Osteoblast (primary cell): ENCODE data around the gene SPATA13. TPM values are rescaled to one million over a fixed set of nuclear protein-coding genes. Genes with fewer than 3 reads are reported as not detected.

ENCODE experiments used
- DNase-seq: peaks from one replicate; pipeline ENCODE4 v3.0.0; 2011; ENCODE audit warnings: low spot score, mixed read lengths; ENCODE audit not compliant: insufficient read length; ENCODE audit errors: missing footprints
- H2AFZ ChIP-seq: 2 replicates; pipeline ENCODE4 v1.6.0; 2011; ENCODE audit warnings: mild to moderate bottlenecking, low read length
- H3K27ac ChIP-seq: 2 replicates; pipeline ENCODE4 v1.5.1; 2011; ENCODE audit warnings: mild to moderate bottlenecking, low read depth, low read length, moderate library complexity
- H3K27me3 ChIP-seq: 2 replicates; pipeline ENCODE4 v1.6.0; 2012; ENCODE audit warnings: mild to moderate bottlenecking, control low read depth, inconsistent platforms, low read length, moderate library complexity; ENCODE audit not compliant: insufficient read depth
- H3K36me3 ChIP-seq: 2 replicates; pipeline ENCODE4 v1.5.1; 2011; ENCODE audit warnings: mild to moderate bottlenecking, low read length, control low read depth, moderate library complexity; ENCODE audit not compliant: insufficient read depth
- H3K4me1 ChIP-seq: 2 replicates; pipeline ENCODE4 v1.5.1; 2011; ENCODE audit warnings: mild to moderate bottlenecking, low read length, control low read depth, moderate library complexity; ENCODE audit not compliant: insufficient read depth
- H3K4me2 ChIP-seq: 2 replicates; pipeline ENCODE4 v1.6.0; 2011; ENCODE audit warnings: mild to moderate bottlenecking, low read length; ENCODE audit not compliant: insufficient read depth
- H3K4me3 ChIP-seq: fragments of 200-600 bp; sonication (generic); 3 replicates; pipeline ENCODE4 v1.5.1; 2012; ENCODE audit warnings: mild to moderate bottlenecking, low read length, inconsistent platforms; ENCODE audit not compliant: insufficient read depth
- H3K79me2 ChIP-seq: 2 replicates; pipeline ENCODE4 v1.6.0; 2012; ENCODE audit warnings: mild to moderate bottlenecking, low read length, control low read depth, inconsistent platforms; ENCODE audit not compliant: insufficient read depth
- H3K9me3 ChIP-seq: 2 replicates; pipeline ENCODE4 v1.5.1; 2011; ENCODE audit warnings: low read depth, low read length, control low read depth
- H4K20me1 ChIP-seq: 2 replicates; pipeline ENCODE4 v1.6.0; 2012; ENCODE audit warnings: mild to moderate bottlenecking, low read length, control low read depth; ENCODE audit not compliant: insufficient read depth
- total RNA-seq: library from RNA; depleted of rRNA; stranded (reverse); fragments of >200 nt; gene quantifications from 2 replicates; pipeline ENCODE4 v1.2.3, GENCODE V29; 2012
- TF ChIP-seq, protein P1 (sequence below): IDR thresholded peaks from 2 replicates; pipeline ENCODE4 v1.5.1; 2011; ENCODE audit warnings: mild to moderate bottlenecking, low read depth, low read length, moderate library complexity; ENCODE audit errors: extremely low read depth

The SPATA13 gene
- total RNA-seq, 1 donor: 40.2 TPM

DNA sequence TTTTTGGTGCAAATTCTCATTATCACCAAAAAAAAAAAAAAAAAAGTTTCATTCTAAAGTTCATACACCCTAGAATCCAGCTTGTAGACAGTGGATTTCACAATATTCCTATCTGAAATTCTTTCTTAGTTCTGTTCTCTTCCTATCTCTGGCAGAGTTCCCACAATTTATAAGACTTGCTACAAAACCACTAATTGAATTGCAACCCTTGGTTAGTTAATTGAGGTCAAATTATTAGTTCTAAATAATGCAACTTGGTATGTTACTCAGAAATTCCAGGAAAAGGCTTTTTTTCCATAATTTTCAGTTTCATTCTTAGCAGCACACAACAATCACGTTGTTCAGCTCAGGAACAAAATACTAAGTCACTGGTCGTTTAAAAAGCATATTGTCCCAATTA lies 58.5 kb downstream of the SPATA13 start:
- TF ChIP-seq, protein P1, sequence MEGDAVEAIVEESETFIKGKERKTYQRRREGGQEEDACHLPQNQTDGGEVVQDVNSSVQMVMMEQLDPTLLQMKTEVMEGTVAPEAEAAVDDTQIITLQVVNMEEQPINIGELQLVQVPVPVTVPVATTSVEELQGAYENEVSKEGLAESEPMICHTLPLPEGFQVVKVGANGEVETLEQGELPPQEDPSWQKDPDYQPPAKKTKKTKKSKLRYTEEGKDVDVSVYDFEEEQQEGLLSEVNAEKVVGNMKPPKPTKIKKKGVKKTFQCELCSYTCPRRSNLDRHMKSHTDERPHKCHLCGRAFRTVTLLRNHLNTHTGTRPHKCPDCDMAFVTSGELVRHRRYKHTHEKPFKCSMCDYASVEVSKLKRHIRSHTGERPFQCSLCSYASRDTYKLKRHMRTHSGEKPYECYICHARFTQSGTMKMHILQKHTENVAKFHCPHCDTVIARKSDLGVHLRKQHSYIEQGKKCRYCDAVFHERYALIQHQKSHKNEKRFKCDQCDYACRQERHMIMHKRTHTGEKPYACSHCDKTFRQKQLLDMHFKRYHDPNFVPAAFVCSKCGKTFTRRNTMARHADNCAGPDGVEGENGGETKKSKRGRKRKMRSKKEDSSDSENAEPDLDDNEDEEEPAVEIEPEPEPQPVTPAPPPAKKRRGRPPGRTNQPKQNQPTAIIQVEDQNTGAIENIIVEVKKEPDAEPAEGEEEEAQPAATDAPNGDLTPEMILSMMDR: no peak
- DNase-seq: no peak
- H3K4me2 ChIP-seq: no peak overlapping the region

DNA sequence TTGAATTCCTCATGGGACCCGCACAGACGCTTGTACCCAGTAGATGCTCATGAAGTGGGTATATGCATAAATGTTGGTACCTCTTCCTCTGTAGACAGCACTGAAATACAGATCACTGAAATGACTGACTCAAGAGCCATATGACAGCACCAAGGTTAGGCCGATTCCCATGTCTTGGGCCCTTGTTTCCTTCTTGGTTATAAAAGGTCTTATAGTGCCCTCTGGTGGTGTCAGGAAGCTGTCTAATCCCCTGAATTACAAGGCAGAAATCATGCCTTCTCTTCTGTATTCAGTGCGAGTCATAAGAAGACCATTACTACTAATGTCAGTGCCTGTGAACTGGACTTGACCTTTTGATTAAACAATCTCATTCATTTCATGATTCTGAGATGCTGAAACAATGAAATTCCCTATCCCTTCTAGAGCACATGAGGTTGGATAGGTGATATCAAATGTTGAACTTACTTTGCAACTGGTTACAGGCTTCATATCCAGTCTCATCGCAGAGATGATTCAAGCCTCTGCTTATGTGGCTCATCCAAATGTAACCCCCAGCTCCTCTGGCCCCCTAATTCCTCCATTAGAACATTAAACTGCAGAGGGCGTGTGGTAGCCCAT lies 59.7 kb downstream of the SPATA13 start:
- H3K27ac ChIP-seq: no peak overlapping the region
- H3K79me2 ChIP-seq: no peaks in the 10 kb centered on the region
- no peaks in the 10 kb centered on the region for H4K20me1 ChIP-seq
- no peaks in the 10 kb centered on the region for H3K4me1 ChIP-seq
- no peak overlapping the region for H3K4me2 ChIP-seq
- peak; percentile 94 for DNase-seq
- no peaks in the 10 kb centered on the region for H3K36me3 ChIP-seq
- H2AFZ ChIP-seq: no peak overlapping the region
- TF ChIP-seq, protein P1: peak; percentile 85
- H3K4me3 ChIP-seq: no peak overlapping the region
- no peaks in the 10 kb centered on the region for H3K9me3 ChIP-seq
- H3K27me3 ChIP-seq: no peaks in the 10 kb centered on the region

More for the DNA sequence above, 58.5 kb downstream of the SPATA13 start:
- no peaks in the 10 kb centered on the region for H4K20me1 ChIP-seq
- H3K27me3 ChIP-seq: no peaks in the 10 kb centered on the region
- no peaks in the 10 kb centered on the region for H3K9me3 ChIP-seq
- H3K79me2 ChIP-seq: no peaks in the 10 kb centered on the region
- no peak overlapping the region for H3K27ac ChIP-seq
- H3K36me3 ChIP-seq: no peaks in the 10 kb centered on the region
- H3K4me3 ChIP-seq: no peak overlapping the region
- H3K4me1 ChIP-seq: no peaks in the 10 kb centered on the region
- no peak overlapping the region for H2AFZ ChIP-seq

DNA sequence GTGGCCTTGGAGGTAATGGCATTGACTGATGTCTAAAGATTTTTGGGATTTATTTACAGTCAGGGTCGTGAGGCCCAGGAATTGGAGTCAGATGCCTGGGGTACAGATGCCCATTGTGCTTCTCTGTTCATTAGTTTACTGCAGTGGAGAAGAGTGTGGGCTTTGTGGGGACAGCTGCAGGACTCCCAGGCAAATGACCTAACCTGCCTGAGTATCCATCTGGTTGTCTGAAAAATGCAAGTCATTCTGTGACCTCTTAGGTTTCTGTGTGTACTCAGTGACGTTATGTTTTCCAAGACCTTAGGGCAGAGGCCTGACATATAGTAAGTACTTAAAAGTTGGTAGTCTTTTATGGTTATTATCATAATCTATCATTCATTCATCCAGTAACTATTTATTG lies 60.5 kb downstream of the SPATA13 start:
- no peaks in the 10 kb centered on the region for H3K4me1 ChIP-seq

DNA sequence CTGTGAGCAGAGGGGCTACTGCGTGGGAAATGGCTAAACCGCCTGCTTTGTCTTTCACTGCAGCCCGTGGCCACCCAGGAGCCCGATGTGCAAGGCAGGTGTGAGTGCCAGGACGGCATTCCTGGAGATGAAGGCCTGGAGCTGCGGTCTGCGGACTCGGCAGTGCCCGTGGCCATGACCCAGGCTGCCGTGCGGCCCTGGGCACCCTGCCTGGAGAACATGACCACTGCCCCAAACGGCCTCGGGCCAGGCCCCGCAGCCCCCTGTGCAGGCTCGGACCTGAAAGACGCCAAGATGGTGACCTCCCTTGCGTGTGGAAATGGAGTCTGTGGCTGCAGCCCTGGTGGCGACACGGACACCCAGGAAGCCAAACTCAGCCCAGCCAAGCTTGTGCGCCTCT lies 62.2 kb downstream of the SPATA13 start:
- no peaks in the 10 kb centered on the region for H3K9me3 ChIP-seq
- TF ChIP-seq, protein P1: no peak
- no peak for DNase-seq
- H3K79me2 ChIP-seq: no peaks in the 10 kb centered on the region
- H3K36me3 ChIP-seq: no peaks in the 10 kb centered on the region
- no peak overlapping the region for H3K27ac ChIP-seq
- H3K4me3 ChIP-seq: no peak overlapping the region
- no peaks in the 10 kb centered on the region for H3K4me1 ChIP-seq
- H3K27me3 ChIP-seq: no peaks in the 10 kb centered on the region
- no peak overlapping the region for H3K4me2 ChIP-seq
- H2AFZ ChIP-seq: no peak overlapping the region
- no peaks in the 10 kb centered on the region for H4K20me1 ChIP-seq

More for the DNA sequence above, 60.5 kb downstream of the SPATA13 start:
- H3K27me3 ChIP-seq: no peaks in the 10 kb centered on the region
- DNase-seq: no peak
- no peaks in the 10 kb centered on the region for H3K79me2 ChIP-seq
- H2AFZ ChIP-seq: no peak overlapping the region
- H3K4me3 ChIP-seq: no peak overlapping the region
- no peak overlapping the region for H3K27ac ChIP-seq
- H4K20me1 ChIP-seq: no peaks in the 10 kb centered on the region
- TF ChIP-seq, protein P1: no peak
- H3K4me2 ChIP-seq: no peak overlapping the region
- no peaks in the 10 kb centered on the region for H3K9me3 ChIP-seq
- no peaks in the 10 kb centered on the region for H3K36me3 ChIP-seq
